GM21576 (cell line): ENCODE data around the gene SNX2.
"Not testable (repeated sequence)": the region's sequence is repeated elsewhere in the genome, so short reads cannot be mapped to it uniquely, and the experiment has no call there.

Experiments used
- ATAC-seq: cut with Tn5 transposase; IDR thresholded peaks from one replicate; pipeline ENCODE4 v1.9.1; 2021; ENCODE audit warnings: mild to moderate bottlenecking, moderate library complexity; ENCODE audit not compliant: unreplicated experiment

Gene SNX2

GRCh38 chr5:122774861-122775549 lies at the start of gene SNX2:
Gene SNX2 (plus strand): TSS chr5:122775080. CDS start chr5:122775104, 24 bp downstream.
- peak; percentile 84 for ATAC-seq

- ATAC-seq, result peak; percentile 38
Observed at GRCh38 chr5:122727112-122727541, 47.8 kb upstream of the SNX2 start.

- ATAC-seq, result peak; percentile 46
Observed at GRCh38 chr5:122730037-122730436, 44.8 kb upstream of the SNX2 start.

- no peak for ATAC-seq
Observed at GRCh38 chr5:122730456-122730855, 44.4 kb upstream of the SNX2 start.

- peak; percentile 85 for ATAC-seq
Observed at GRCh38 chr5:122736086-122736845, 38.6 kb upstream of the SNX2 start.

- no peak for ATAC-seq
Observed at GRCh38 chr5:122738088-122738487, 36.8 kb upstream of the SNX2 start.

- no peak for ATAC-seq
Observed at GRCh38 chr5:122741681-122742080, 33.2 kb upstream of the SNX2 start.

GRCh38 chr5:122743261-122743660 lies 31.6 kb upstream of the SNX2 start:
- no peak for ATAC-seq

GRCh38 chr5:122745597-122745996 lies 29.3 kb upstream of the SNX2 start:
- no peak for ATAC-seq

GRCh38 chr5:122749886-122750285 lies 25.0 kb upstream of the SNX2 start:
- ATAC-seq, result no peak

- no peak for ATAC-seq
Observed at GRCh38 chr5:122751293-122751782, 23.5 kb upstream of the SNX2 start.

GRCh38 chr5:122753500-122753899 lies 21.4 kb upstream of the SNX2 start:
- no peak for ATAC-seq

- ATAC-seq, result no peak
Observed at GRCh38 chr5:122755783-122756182, 19.1 kb upstream of the SNX2 start.

- peak; percentile 86 for ATAC-seq
Observed at GRCh38 chr5:122756264-122756911, 18.5 kb upstream of the SNX2 start.

GRCh38 chr5:122757285-122757684 lies 17.6 kb upstream of the SNX2 start:
- ATAC-seq, result no peak

GRCh38 chr5:122759241-122760070 lies 15.4 kb upstream of the SNX2 start:
- ATAC-seq, result no peak

- ATAC-seq, result no peak
Observed at GRCh38 chr5:122760236-122760635, 14.6 kb upstream of the SNX2 start.

- ATAC-seq, result no peak
Observed at GRCh38 chr5:122761115-122761514, 13.8 kb upstream of the SNX2 start.

- not testable (repeated sequence) for ATAC-seq
Observed at GRCh38 chr5:122761896-122762295, 13.0 kb upstream of the SNX2 start.

GRCh38 chr5:122766130-122766529 lies 8.8 kb upstream of the SNX2 start:
- ATAC-seq, result no peak

GRCh38 chr5:122770477-122770876 lies 4.4 kb upstream of the SNX2 start:
- no peak for ATAC-seq
